Measurements from ENCODE around the gene ZNF337.
"Not testable (repeated sequence)": the region's sequence is repeated elsewhere in the genome, so short reads cannot be mapped to it uniquely, and the experiment has no call there.

ZNF337 gene

DNA sequence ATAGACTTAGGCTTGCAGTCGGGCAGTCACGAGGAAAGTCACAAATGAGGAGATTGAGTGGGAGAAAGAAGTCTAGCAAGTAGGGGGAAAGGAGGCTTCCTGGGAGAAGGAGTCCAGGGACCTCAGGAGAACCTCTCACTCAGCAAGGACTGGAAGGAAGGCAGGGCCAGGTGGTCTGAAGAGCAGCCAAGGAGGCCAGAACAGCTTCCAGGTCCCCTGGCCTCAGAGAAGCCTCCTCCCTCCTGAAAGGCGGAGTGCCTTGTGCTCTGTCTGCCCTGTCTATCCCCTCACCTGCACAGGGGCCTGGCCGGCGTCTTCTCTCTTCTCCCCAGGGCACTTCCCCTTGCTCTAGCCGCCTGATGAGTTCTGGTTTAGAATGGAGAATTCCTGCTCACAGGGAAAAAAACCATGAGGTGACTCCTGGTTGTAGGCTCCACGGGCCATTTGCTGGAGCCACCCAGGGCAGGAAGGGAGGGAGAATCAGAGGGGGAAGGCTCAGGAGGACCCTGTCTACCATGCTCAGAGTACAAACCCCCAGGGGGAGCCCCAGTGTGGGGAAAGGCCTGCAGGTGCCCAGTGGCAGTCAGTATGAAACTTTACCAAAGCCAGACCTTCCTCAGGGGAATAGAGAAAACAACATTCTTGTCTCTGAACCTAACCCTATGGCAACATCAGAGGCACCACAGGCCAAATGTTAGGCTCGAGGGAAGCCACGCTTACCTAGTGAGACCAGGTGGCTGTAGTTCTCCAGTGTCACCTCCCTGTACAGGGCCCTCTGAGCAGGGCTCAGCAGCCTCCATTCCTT, 11.2 kb downstream of the ZNF337 start:
- ChIA-PET CTCF (no interaction called here), POLR2A (no interaction called here)
- TF ChIP-seq, protein P1, sequence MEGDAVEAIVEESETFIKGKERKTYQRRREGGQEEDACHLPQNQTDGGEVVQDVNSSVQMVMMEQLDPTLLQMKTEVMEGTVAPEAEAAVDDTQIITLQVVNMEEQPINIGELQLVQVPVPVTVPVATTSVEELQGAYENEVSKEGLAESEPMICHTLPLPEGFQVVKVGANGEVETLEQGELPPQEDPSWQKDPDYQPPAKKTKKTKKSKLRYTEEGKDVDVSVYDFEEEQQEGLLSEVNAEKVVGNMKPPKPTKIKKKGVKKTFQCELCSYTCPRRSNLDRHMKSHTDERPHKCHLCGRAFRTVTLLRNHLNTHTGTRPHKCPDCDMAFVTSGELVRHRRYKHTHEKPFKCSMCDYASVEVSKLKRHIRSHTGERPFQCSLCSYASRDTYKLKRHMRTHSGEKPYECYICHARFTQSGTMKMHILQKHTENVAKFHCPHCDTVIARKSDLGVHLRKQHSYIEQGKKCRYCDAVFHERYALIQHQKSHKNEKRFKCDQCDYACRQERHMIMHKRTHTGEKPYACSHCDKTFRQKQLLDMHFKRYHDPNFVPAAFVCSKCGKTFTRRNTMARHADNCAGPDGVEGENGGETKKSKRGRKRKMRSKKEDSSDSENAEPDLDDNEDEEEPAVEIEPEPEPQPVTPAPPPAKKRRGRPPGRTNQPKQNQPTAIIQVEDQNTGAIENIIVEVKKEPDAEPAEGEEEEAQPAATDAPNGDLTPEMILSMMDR (IDR thresholded peaks at IDR 0.05; ENCODE audit: insufficient read depth, low read length, missing control alignments): no peak
- DNase-seq (ENCODE audit: low read depth, low spot score): no peak
- H3K4me3 ChIP-seq (ENCODE audit: low read depth, low read length): no peak overlapping the region

DNA sequence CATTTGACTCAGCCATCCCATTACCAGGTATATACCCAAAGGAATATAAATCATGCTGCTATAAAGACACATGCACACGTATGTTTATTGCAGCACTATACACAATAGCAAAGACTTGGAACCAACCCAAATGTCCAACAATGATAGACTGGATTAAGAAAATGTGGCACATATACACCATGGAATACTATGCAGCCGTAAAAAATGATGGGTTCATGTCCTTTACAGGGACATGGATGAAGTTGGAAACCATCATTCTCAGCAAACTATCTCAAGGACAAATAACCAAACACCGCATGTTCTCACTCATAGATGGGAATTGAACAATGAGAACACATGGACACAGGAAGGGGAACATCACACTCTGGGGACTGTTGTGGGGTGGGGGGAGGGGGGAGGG, 12.8 kb downstream of the ZNF337 start:
- H3K4me3 ChIP-seq (ENCODE audit: low read depth, low read length); DNase-seq (ENCODE audit: low read depth, low spot score); CTCF ChIA-PET; POLR2A ChIA-PET: not testable (repeated sequence)

DNA sequence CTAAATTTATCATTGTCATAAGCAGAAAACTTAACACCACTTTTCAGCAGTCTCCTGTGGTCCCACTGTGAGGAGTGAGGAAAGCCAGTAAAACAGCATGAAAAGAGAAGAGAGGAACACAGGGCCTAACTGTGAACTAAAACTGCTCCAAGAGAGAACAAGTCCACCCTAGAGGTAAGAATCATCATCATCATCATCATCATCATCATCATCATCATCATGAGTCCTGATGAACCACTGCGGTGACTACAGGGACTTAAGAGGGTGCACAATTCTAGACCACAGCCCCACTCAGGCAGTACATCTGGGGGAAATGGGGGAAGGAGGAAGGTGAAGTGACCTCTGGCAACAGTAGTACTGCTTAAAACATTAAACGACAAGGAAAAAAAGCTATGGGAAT, 13.6 kb downstream of the ZNF337 start:
- no peak overlapping the region for H3K4me3 ChIP-seq (ENCODE audit: low read depth, low read length)
- no peak for DNase-seq (ENCODE audit: low read depth, low spot score)
- ChIA-PET POLR2A (no interaction called here), CTCF (no interaction called here)
- TF ChIP-seq, protein P1 (IDR thresholded peaks at IDR 0.05; ENCODE audit: insufficient read depth, low read length, missing control alignments): no peak

- ChIA-PET POLR2A (no interaction called here), CTCF (no interaction called here)
- DNase-seq (ENCODE audit: low read depth, low spot score): peak; percentile 42
- H3K4me3 ChIP-seq (ENCODE audit: low read depth, low read length): no peak overlapping the region
- TF ChIP-seq, protein P1 (IDR thresholded peaks at IDR 0.05; ENCODE audit: insufficient read depth, low read length, missing control alignments): no peak
Observed at GRCh38 chr20:25676164-25676809, 20.4 kb downstream of the ZNF337 start.

- POLR2A ChIA-PET: no interaction called here
- no peak overlapping the region for H3K4me3 ChIP-seq (ENCODE audit: low read depth, low read length)
- no peak for DNase-seq (ENCODE audit: low read depth, low spot score)
- CTCF ChIA-PET: no interaction called here
- TF ChIP-seq, protein P1 (IDR thresholded peaks at IDR 0.05; ENCODE audit: insufficient read depth, low read length, missing control alignments): no peak
Observed at GRCh38 chr20:25675161-25675560, 21.5 kb downstream of the ZNF337 start.

DNA sequence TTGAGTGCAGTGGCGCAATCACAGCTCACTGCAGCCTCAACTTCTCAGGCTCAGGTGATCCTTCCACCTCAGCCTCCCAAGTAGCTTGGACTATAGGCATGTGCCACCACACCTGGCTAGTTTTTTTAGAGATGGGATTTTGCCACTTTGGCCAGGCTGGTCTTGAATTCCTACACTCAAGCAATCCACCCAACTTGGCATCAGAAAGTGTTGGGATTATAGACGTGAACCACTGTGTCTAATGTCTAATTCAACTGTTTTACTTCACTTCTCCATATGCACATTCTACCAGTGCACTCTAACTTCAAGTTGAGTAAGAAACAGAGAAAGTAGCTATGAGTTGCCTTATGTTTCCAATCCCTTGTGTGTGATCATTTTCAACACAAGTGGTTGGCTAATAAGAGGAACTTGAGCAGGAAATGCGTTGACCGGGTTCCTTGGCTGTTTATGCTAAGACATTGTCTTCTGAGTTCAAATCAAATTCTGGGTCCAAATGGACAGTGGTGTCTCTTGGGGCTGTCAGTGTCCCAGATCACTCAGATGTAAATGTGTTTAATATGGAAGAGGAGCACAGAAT, 23.9 kb downstream of the ZNF337 start:
- POLR2A ChIA-PET: no interaction called here
- no peak overlapping the region for H3K4me3 ChIP-seq (ENCODE audit: low read depth, low read length)
- no peak for DNase-seq (ENCODE audit: low read depth, low spot score)
- TF ChIP-seq, protein P1 (IDR thresholded peaks at IDR 0.05; ENCODE audit: insufficient read depth, low read length, missing control alignments): no peak
- CTCF ChIA-PET: no interaction called here

All from AG04449 (cell line).